Testis (tissue), 3 donors: Measurements from ENCODE around the gene HOXC12. TPM values are rescaled to one million over a fixed set of nuclear protein-coding genes. Genes with fewer than 3 reads are reported as not detected.

Experiments used
- DNase-seq: peaks from one replicate; pipeline ENCODE4 v3.0.0-alpha.2; 2019
- H3K27ac ChIP-seq, 2 donors: fragments of 200-600 bp; sonication (generic); one replicate each; pipeline ENCODE4 v1.5.1; 2019
- H3K27me3 ChIP-seq: fragments of 200-600 bp; sonication (generic); one replicate; pipeline ENCODE4 v1.5.1; 2019
- H3K36me3 ChIP-seq: fragments of 200-600 bp; sonication (generic); one replicate; pipeline ENCODE4 v1.5.1; 2017; ENCODE audit warnings: low read depth; ENCODE audit errors: missing control alignments
- H3K4me1 ChIP-seq: fragments of 200-600 bp; sonication (generic); one replicate; pipeline ENCODE4 v1.5.1; 2019
- H3K4me3 ChIP-seq, 2 donors: fragments of 200-600 bp; sonication (generic); one replicate each; pipeline ENCODE4 v1.5.1; 2017 to 2019
- H3K9me3 ChIP-seq: fragments of 200-600 bp; sonication (generic); one replicate; pipeline ENCODE4 v1.5.1; 2017
- POLR2A ChIP-seq: fragments of 450-650 bp; IDR thresholded peaks from one replicate; pipeline ENCODE4 v1.6.1; 2017; ENCODE audit warnings: antibody characterized with exemption, mild to moderate bottlenecking, moderate library complexity
- WGBS, 2 donors: methylation state at CpG; one replicate each; pipeline ENCODE4 v1.1.5; 2018; 5-methylcytosine and 5-hydroxymethylcytosine counted together
- intact Hi-C: fragments of 100-400 bp; cut with DNase I; formaldehyde crosslinking; loops from one replicate; pipeline ENCODE4 v1.15.1; 2023; ENCODE audit warnings: low total_unique reads
- polyA plus RNA-seq: library from polyadenylated mRNA; stranded (reverse); fragments of 350-450 nt; fragmentation: Illumina TruSeq; extraction: RNeasy Lipid Tissue Mini Kit (QIAGEN cat#74804); gene quantifications from one replicate; pipeline ENCODE4 v1.2.3, GENCODE V29; 2014; ENCODE audit warnings: low read depth, low replicate concordance; ENCODE audit not compliant: insufficient read depth
- total RNA-seq, 2 donors: library from RNA; depleted of rRNA; stranded (reverse); fragments of >200 nt; gene quantifications; one replicate each; pipeline ENCODE4 v1.2.3, GENCODE V29; 2016
- TF ChIP-seq, protein P1 (sequence below), 3 experiments: fragments of 450-650 bp in 2 of 3; fragments of 200-600 bp in 1 of 3; sonication (generic) in 1 of 3; IDR thresholded peaks; one replicate each; pipeline ENCODE4 v1.5.1; 2016 to 2019; ENCODE audit warnings: antibody characterized with exemption in 3 of 3, mild to moderate bottlenecking in 2 of 3, moderate library complexity in 1 of 3

Gene HOXC12
- total and polyA plus RNA-seq, 3 donors from 2014 or later, result 0.06 TPM; not detected in 2

GRCh38 chr12:53927220-53928029, 27.3 kb upstream of the HOXC12 start:
- no peaks in the 10 kb centered on the region for H3K27me3 ChIP-seq
- no peak for TF ChIP-seq POLR2A
- TF ChIP-seq, protein P1, sequence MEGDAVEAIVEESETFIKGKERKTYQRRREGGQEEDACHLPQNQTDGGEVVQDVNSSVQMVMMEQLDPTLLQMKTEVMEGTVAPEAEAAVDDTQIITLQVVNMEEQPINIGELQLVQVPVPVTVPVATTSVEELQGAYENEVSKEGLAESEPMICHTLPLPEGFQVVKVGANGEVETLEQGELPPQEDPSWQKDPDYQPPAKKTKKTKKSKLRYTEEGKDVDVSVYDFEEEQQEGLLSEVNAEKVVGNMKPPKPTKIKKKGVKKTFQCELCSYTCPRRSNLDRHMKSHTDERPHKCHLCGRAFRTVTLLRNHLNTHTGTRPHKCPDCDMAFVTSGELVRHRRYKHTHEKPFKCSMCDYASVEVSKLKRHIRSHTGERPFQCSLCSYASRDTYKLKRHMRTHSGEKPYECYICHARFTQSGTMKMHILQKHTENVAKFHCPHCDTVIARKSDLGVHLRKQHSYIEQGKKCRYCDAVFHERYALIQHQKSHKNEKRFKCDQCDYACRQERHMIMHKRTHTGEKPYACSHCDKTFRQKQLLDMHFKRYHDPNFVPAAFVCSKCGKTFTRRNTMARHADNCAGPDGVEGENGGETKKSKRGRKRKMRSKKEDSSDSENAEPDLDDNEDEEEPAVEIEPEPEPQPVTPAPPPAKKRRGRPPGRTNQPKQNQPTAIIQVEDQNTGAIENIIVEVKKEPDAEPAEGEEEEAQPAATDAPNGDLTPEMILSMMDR (IDR thresholded peaks at IDR 0.05), result no peak

GRCh38 chr12:53928054-53928835, 26.5 kb upstream of the HOXC12 start:
- intact Hi-C loops, result no loop called here
- 7 to 9% methylated on average over 31 of the region's 31 CpGs for WGBS, 2 donors

More at GRCh38 chr12:53927220-53928029, 27.3 kb upstream of the HOXC12 start:
- WGBS, 2 donors, result 4% methylated on average over 39 to 45 of the region's 45 CpGs
- no peaks in the 10 kb centered on the region for H3K36me3 ChIP-seq
- no peak for DNase-seq
- no peaks in the 10 kb centered on the region for H3K9me3 ChIP-seq
- no peaks in the 10 kb centered on the region for H3K4me1 ChIP-seq
- intact Hi-C loops, result no loop called here
- no peak overlapping the region for H3K27ac ChIP-seq
- peak overlapping the region; percentile 4 to 24 for H3K4me3 ChIP-seq

GRCh38 chr12:53929527-53929926, 25.2 kb upstream of the HOXC12 start:
- Histone ChIP-seq H3K4me1 (no peaks in the 10 kb centered on the region), H3K4me3 (no peak overlapping the region), H3K9me3 (no peaks in the 10 kb centered on the region), H3K36me3 (no peaks in the 10 kb centered on the region), H3K27me3 (no peaks in the 10 kb centered on the region), H3K27ac (no peak overlapping the region)
- 25 to 39% methylated on average over 4 of the region's 4 CpGs for WGBS, 2 donors
- DNase-seq, result no peak
- TF ChIP-seq, protein P1 (IDR thresholded peaks at IDR 0.05), result no peak
- TF ChIP-seq POLR2A, result no peak
- intact Hi-C loops, result no loop called here

More at GRCh38 chr12:53928054-53928835, 26.5 kb upstream of the HOXC12 start:
- no peaks in the 10 kb centered on the region for H3K4me1 ChIP-seq
- no peaks in the 10 kb centered on the region for H3K9me3 ChIP-seq
- DNase-seq, result no peak
- no peak overlapping the region for H3K27ac ChIP-seq
- peak overlapping the region in 1 of 2 donors; percentile 24 for H3K4me3 ChIP-seq
- no peak for TF ChIP-seq POLR2A
- TF ChIP-seq, protein P1 (IDR thresholded peaks at IDR 0.05), result no peak
- no peaks in the 10 kb centered on the region for H3K27me3 ChIP-seq
- H3K36me3 ChIP-seq, result no peaks in the 10 kb centered on the region

- DNase-seq, result no peak
- Histone ChIP-seq H3K4me3 (peak overlapping the region in 1 of 2 donors; percentile 5), H3K4me1 (no peaks in the 10 kb centered on the region), H3K27me3 (no peaks in the 10 kb centered on the region), H3K9me3 (no peaks in the 10 kb centered on the region), H3K27ac (no peak overlapping the region), H3K36me3 (no peaks in the 10 kb centered on the region)
- no peak for TF ChIP-seq POLR2A
- TF ChIP-seq, protein P1 (IDR thresholded peaks at IDR 0.05), result no peak
- 5 to 6% methylated on average over 30 of the region's 30 CpGs for WGBS, 2 donors
- intact Hi-C loops, result no loop called here
Measured at GRCh38 chr12:53930591-53931255, 24.0 kb upstream of the HOXC12 start.
